GM12878 (cell line): Measurements from ENCODE around the gene NCBP2L.

Experiments
- CTCF ChIP-seq, 3 experiments: IDR thresholded peaks in 2 of 3; conservative IDR thresholded peaks in 1 of 3; 2 replicates each; pipeline ENCODE4 v1.5.1; 2011; ENCODE audit warnings: low read depth in 3 of 3, low read length in 3 of 3, mild to moderate bottlenecking in 3 of 3, control low read depth in 2 of 3, moderate library complexity in 2 of 3, inconsistent platforms in 1 of 3, mixed read lengths in 1 of 3; ENCODE audit not compliant: control insufficient read depth in 2 of 3, insufficient read depth in 1 of 3; ENCODE audit errors: extremely low read depth in 1 of 3
- EED ChIP-seq: sonication (generic); IDR thresholded peaks from 2 replicates; pipeline ENCODE4 v1.6.1; 2016; ENCODE audit warnings: antibody characterized with exemption, low read depth
- IRF3 ChIP-seq: fragments of 450-650 bp; IDR thresholded peaks from 2 replicates; pipeline ENCODE4 v1.6.1; 2014; ENCODE audit warnings: mild to moderate bottlenecking
- JUNB ChIP-seq: IDR thresholded peaks from 2 replicates; pipeline ENCODE4 v1.6.1; 2016; ENCODE audit warnings: antibody characterized with exemption, mild to moderate bottlenecking
- RAD21 ChIP-seq: IDR thresholded peaks from 2 replicates; pipeline ENCODE4 v1.6.1; 2011; ENCODE audit warnings: mild to moderate bottlenecking, low read depth, low read length, moderate library complexity; ENCODE audit not compliant: insufficient read depth
- SP1 ChIP-seq: IDR thresholded peaks from one replicate; pipeline ENCODE4 v1.6.1; 2011; ENCODE audit warnings: low read depth, low read length

- TF ChIP-seq IRF3 (no peak), CTCF (IDR thresholded peaks at IDR 0.05 in 2 of 3, conservative IDR thresholded peaks at IDR 0.05 in 1 of 3; ENCODE audit: control insufficient read depth in 2 of 3, extremely low read depth in 1 of 3, insufficient read depth in 1 of 3, low read depth in 3 of 3, low read length in 3 of 3) (no peak), SP1 (no peak), RAD21 (no peak), EED (no peak), JUNB (no peak)
Observed at GRCh38 chrX:107834275-107835201, 57.0 kb downstream of the NCBP2L start.
